ENCODE results near the gene KPNB1. TPM values are rescaled to one million over a fixed set of nuclear protein-coding genes. Genes with fewer than 3 reads are reported as not detected.

Gene KPNB1
- total RNA-seq, 1 donor from 2014 or later = 692 TPM

GRCh38 chr17:47717261-47717697 is 67.6 kb downstream of the KPNB1 start:
- Mint-ChIP-seq H3K27ac (peak overlapping the region; percentile 95), H3K4me3 (ENCODE audit: low read depth) (peak overlapping the region; percentile 32), H3K27me3 (ENCODE audit: low read depth) (peaks cover 4% of the 10 kb centered on the region), H3K4me1 (ENCODE audit: low read depth) (peaks cover 77% of the 10 kb centered on the region), H3K36me3 (ENCODE audit: low read depth) (no peaks in the 10 kb centered on the region), H3K9me3 (no peaks in the 10 kb centered on the region)
- DNase-seq (ENCODE audit: low spot score) = no peak
- intact Hi-C loops (cut with micrococcal nuclease) = loop anchor here (5.0 kb wide), 1 partner anchor 55 kb away; no protein-coding TSS in a partner anchor

GRCh38 chr17:47717979-47718621 is 68.4 kb downstream of the KPNB1 start:
- H3K4me3 Mint-ChIP-seq (ENCODE audit: low read depth) = peak overlapping the region; percentile 32
- H3K4me1 Mint-ChIP-seq (ENCODE audit: low read depth) = peaks cover 79% of the 10 kb centered on the region
- intact Hi-C loops (cut with micrococcal nuclease) = loop anchor here (5.0 kb wide), 1 partner anchor 56 kb away; no protein-coding TSS in a partner anchor
- DNase-seq (ENCODE audit: low spot score) = no peak
- peaks cover 4% of the 10 kb centered on the region for H3K27me3 Mint-ChIP-seq (ENCODE audit: low read depth)
- peak overlapping the region; percentile 95 for H3K27ac Mint-ChIP-seq
- H3K9me3 Mint-ChIP-seq = no peaks in the 10 kb centered on the region
- H3K36me3 Mint-ChIP-seq (ENCODE audit: low read depth) = no peaks in the 10 kb centered on the region

GRCh38 chr17:47718634-47719405 is 69.1 kb downstream of the KPNB1 start:
- Mint-ChIP-seq H3K4me1 (ENCODE audit: low read depth) (peaks cover 78% of the 10 kb centered on the region), H3K4me3 (ENCODE audit: low read depth) (peak overlapping the region; percentile 27), H3K36me3 (ENCODE audit: low read depth) (no peaks in the 10 kb centered on the region), H3K27me3 (ENCODE audit: low read depth) (peaks cover 2% of the 10 kb centered on the region), H3K27ac (peak overlapping the region; percentile 95), H3K9me3 (no peaks in the 10 kb centered on the region)
- intact Hi-C loops (cut with micrococcal nuclease) = loop anchor here (5.0 kb wide), 1 partner anchor 57 kb away; no protein-coding TSS in a partner anchor
- DNase-seq (ENCODE audit: low spot score) = no peak

GRCh38 chr17:47719411-47720152 is 69.9 kb downstream of the KPNB1 start:
- intact Hi-C loops (cut with micrococcal nuclease) = loop anchor here (5.0 kb wide), 1 partner anchor 57 kb away; no protein-coding TSS in a partner anchor
- Mint-ChIP-seq H3K27ac (peak overlapping the region; percentile 95), H3K27me3 (ENCODE audit: low read depth) (no peaks in the 10 kb centered on the region), H3K36me3 (ENCODE audit: low read depth) (no peaks in the 10 kb centered on the region), H3K4me3 (ENCODE audit: low read depth) (peak overlapping the region; percentile 65), H3K4me1 (ENCODE audit: low read depth) (peaks cover 72% of the 10 kb centered on the region), H3K9me3 (no peaks in the 10 kb centered on the region)
- peak; percentile 61 for DNase-seq (ENCODE audit: low spot score)

GRCh38 chr17:47720196-47720595 is 70.5 kb downstream of the KPNB1 start:
- intact Hi-C loops (cut with micrococcal nuclease) = no loop called here
- H3K4me3 Mint-ChIP-seq (ENCODE audit: low read depth) = peak overlapping the region; percentile 31
- H3K36me3 Mint-ChIP-seq (ENCODE audit: low read depth) = no peaks in the 10 kb centered on the region

GRCh38 chr17:47720754-47721533 is 71.2 kb downstream of the KPNB1 start:
- H3K27ac Mint-ChIP-seq = peak overlapping the region; percentile 95
- no peaks in the 10 kb centered on the region for H3K27me3 Mint-ChIP-seq (ENCODE audit: low read depth)
- peak; percentile 82 for DNase-seq (ENCODE audit: low spot score)
- intact Hi-C loops (cut with micrococcal nuclease) = loop anchor here (1.0 kb wide), 3 partner anchors 12 to 22 kb away; partner anchors contain the start of gene TBX21
- no peaks in the 10 kb centered on the region for H3K9me3 Mint-ChIP-seq
- peak overlapping the region; percentile 64 for H3K4me3 Mint-ChIP-seq (ENCODE audit: low read depth)
- no peaks in the 10 kb centered on the region for H3K36me3 Mint-ChIP-seq (ENCODE audit: low read depth)
- peaks cover 73% of the 10 kb centered on the region for H3K4me1 Mint-ChIP-seq (ENCODE audit: low read depth)

More at GRCh38 chr17:47720196-47720595, 70.5 kb downstream of the KPNB1 start:
- Mint-ChIP-seq H3K27ac (peak overlapping the region; percentile 95), H3K27me3 (ENCODE audit: low read depth) (no peaks in the 10 kb centered on the region), H3K9me3 (no peaks in the 10 kb centered on the region), H3K4me1 (ENCODE audit: low read depth) (peaks cover 75% of the 10 kb centered on the region)
- no peak for DNase-seq (ENCODE audit: low spot score)

- Mint-ChIP-seq H3K27ac (peak overlapping the region; percentile 95), H3K4me1 (ENCODE audit: low read depth) (peaks cover 73% of the 10 kb centered on the region), H3K36me3 (ENCODE audit: low read depth) (no peaks in the 10 kb centered on the region), H3K4me3 (ENCODE audit: low read depth) (peak overlapping the region; percentile 64), H3K9me3 (no peaks in the 10 kb centered on the region), H3K27me3 (ENCODE audit: low read depth) (no peaks in the 10 kb centered on the region)
- DNase-seq (ENCODE audit: low spot score) = no peak
- intact Hi-C loops (cut with micrococcal nuclease) = loop anchor here (1.0 kb wide), 3 partner anchors 12 to 22 kb away; partner anchors contain the start of gene TBX21
Observed at GRCh38 chr17:47721725-47722124, 72.0 kb downstream of the KPNB1 start.

GRCh38 chr17:47724705-47725104 is 75.0 kb downstream of the KPNB1 start:
- intact Hi-C loops (cut with micrococcal nuclease) = no loop called here
- no peak for DNase-seq (ENCODE audit: low spot score)
- Mint-ChIP-seq H3K4me1 (ENCODE audit: low read depth) (peaks cover 59% of the 10 kb centered on the region), H3K9me3 (no peaks in the 10 kb centered on the region), H3K27ac (no peak overlapping the region), H3K36me3 (ENCODE audit: low read depth) (no peaks in the 10 kb centered on the region), H3K27me3 (ENCODE audit: low read depth) (no peaks in the 10 kb centered on the region), H3K4me3 (ENCODE audit: low read depth) (no peak overlapping the region)

- Mint-ChIP-seq H3K27me3 (ENCODE audit: low read depth) (no peaks in the 10 kb centered on the region), H3K4me3 (ENCODE audit: low read depth) (no peak overlapping the region), H3K36me3 (ENCODE audit: low read depth) (no peaks in the 10 kb centered on the region), H3K27ac (no peak overlapping the region), H3K9me3 (no peaks in the 10 kb centered on the region), H3K4me1 (ENCODE audit: low read depth) (peaks cover 55% of the 10 kb centered on the region)
- intact Hi-C loops (cut with micrococcal nuclease) = no loop called here
- no peak for DNase-seq (ENCODE audit: low spot score)
Observed at GRCh38 chr17:47725446-47726111, 75.9 kb downstream of the KPNB1 start.

GRCh38 chr17:47726796-47727703 is 77.3 kb downstream of the KPNB1 start:
- no peak overlapping the region for H3K4me3 Mint-ChIP-seq (ENCODE audit: low read depth)
- H3K27me3 Mint-ChIP-seq (ENCODE audit: low read depth) = no peaks in the 10 kb centered on the region
- no peak overlapping the region for H3K27ac Mint-ChIP-seq
- intact Hi-C loops (cut with micrococcal nuclease) = no loop called here
- no peaks in the 10 kb centered on the region for H3K9me3 Mint-ChIP-seq
- peaks cover 54% of the 10 kb centered on the region for H3K4me1 Mint-ChIP-seq (ENCODE audit: low read depth)
- no peak for DNase-seq (ENCODE audit: low spot score)
- no peaks in the 10 kb centered on the region for H3K36me3 Mint-ChIP-seq (ENCODE audit: low read depth)

- Mint-ChIP-seq H3K36me3 (ENCODE audit: low read depth) (no peaks in the 10 kb centered on the region), H3K9me3 (no peaks in the 10 kb centered on the region), H3K27me3 (ENCODE audit: low read depth) (no peaks in the 10 kb centered on the region), H3K4me1 (ENCODE audit: low read depth) (peaks cover 56% of the 10 kb centered on the region), H3K4me3 (ENCODE audit: low read depth) (no peak overlapping the region), H3K27ac (no peak overlapping the region)
- no peak for DNase-seq (ENCODE audit: low spot score)
- intact Hi-C loops (cut with micrococcal nuclease) = no loop called here
Observed at GRCh38 chr17:47727704-47728036, 78.0 kb downstream of the KPNB1 start.

All from activated T-helper 2 cell treated with anti-CD3 and anti-CD28 coated beads, Interferon-gamma antibody, Interleukin-2, Interleukin-4, amounts not matched to agents 10 μg/mL and 5 μg/mL and 100 μg/mL, durations not matched to agents 14 hours and 24 hours and 36 hours (primary cell).